HCT116 (cell line): ENCODE data around the gene THAP8. TPM values are rescaled to one million over a fixed set of nuclear protein-coding genes. Genes with fewer than 3 reads are reported as not detected.

ENCODE experiments used
- ATAC-seq: fragments of 200-7000 bp; cut with Tn5 transposase; 2 replicates; pipeline ENCODE4 v1.9.1; 2020; ENCODE audit warnings: mild to moderate bottlenecking, moderate library complexity
- BruUV-seq: library from RNA; stranded (reverse); fragments of 400-500 nt; replicated peaks from 2 replicates; lab custom pipeline; 2021; lab: Mats Ljungman, UMichigan
- CTCF ChIA-PET: fragments of 300-600 bp; sonication (Branson Sonifier 250); formaldehyde crosslinking; loops from one replicate; lab custom pipeline; 2021; ENCODE audit warnings: antibody characterized with exemption; lab: Charles Lee
- POLR2A ChIA-PET: fragments of 300-600, 350-600 bp; sonication (Branson Sonifier 250); formaldehyde crosslinking; loops from one replicate; lab custom pipeline; 2021; ENCODE audit warnings: antibody characterized with exemption; lab: Charles Lee
- RAD21 ChIA-PET, 2 experiments: fragments of 300-600 bp; sonication (Branson Sonifier 250); formaldehyde crosslinking; loops; one replicate each; lab custom pipeline; 2023; ENCODE audit warnings: low total read pairs in 2 of 2; ENCODE audit not compliant: uncharacterized antibody in 2 of 2, unreplicated experiment in 2 of 2, low non-redundant PET in 1 of 2; lab: Charles Lee
- DNase-seq: peaks from one replicate; pipeline ENCODE4 v3.0.0-alpha.2; 2010; ENCODE audit warnings: low read depth, low spot score
- H2AFZ ChIP-seq: fragments of 200-600 bp; shearing (Covaris generic), sonication (generic); 2 replicates; pipeline ENCODE4 v1.6.1; 2017; ENCODE audit warnings: low read depth, mixed run types, mixed read lengths, antibody characterized with exemption, low read length; ENCODE audit not compliant: poor library complexity, severe bottlenecking
- H3K27ac ChIP-seq: 2 replicates; pipeline ENCODE4 v1.5.1; 2012; ENCODE audit warnings: low read depth, low read length
- H3K27me3 ChIP-seq: fragments of 200-600 bp; sonication (generic); 2 replicates; pipeline ENCODE4 v1.6.1; 2016; ENCODE audit warnings: mixed run types, low read length, mixed read lengths; ENCODE audit not compliant: insufficient read depth
- H3K36me3 ChIP-seq, 2 experiments: fragments of 200-500 bp in 1 of 2; fragments of 200-600 bp in 1 of 2; sonication (Bioruptor generic) in 1 of 2; sonication (generic) in 1 of 2; 2 replicates each; pipeline versions ENCODE4 v1.5.1 to v1.6.1; 2014 to 2016; ENCODE audit warnings: low read length in 2 of 2, inconsistent platforms in 1 of 2, mixed read lengths in 1 of 2, mixed run types in 1 of 2; ENCODE audit not compliant: insufficient read depth in 2 of 2, control insufficient read depth in 1 of 2
- H3K4me1 ChIP-seq, 2 experiments: fragments of 200-600 bp in 1 of 2; sonication (generic) in 1 of 2; 2 replicates each; pipeline versions ENCODE4 v1.5.1 to v1.6.1; 2012 to 2017; ENCODE audit warnings: low read length in 2 of 2, inconsistent platforms in 1 of 2, mild to moderate bottlenecking in 1 of 2, mixed read lengths in 1 of 2, mixed run types in 1 of 2, moderate library complexity in 1 of 2; ENCODE audit not compliant: insufficient read depth in 2 of 2, control insufficient read depth in 1 of 2
- H3K4me2 ChIP-seq: fragments of 200-600 bp; sonication (generic); 2 replicates; pipeline ENCODE4 v1.6.1; 2017; ENCODE audit warnings: mixed run types, low read length, mixed read lengths
- H3K4me3 ChIP-seq, 2 experiments: fragments of 200-600 bp in 1 of 2; sonication (generic) in 1 of 2; replicated peaks in 1 of 2; 2 replicates each; pipeline ENCODE4 v1.5.1; 2011 to 2016; ENCODE audit warnings: low read length in 2 of 2, control low read depth in 1 of 2, low read depth in 1 of 2, mild to moderate bottlenecking in 1 of 2, mixed read lengths in 1 of 2, mixed run types in 1 of 2
- H3K79me2 ChIP-seq: fragments of 200-600 bp; sonication (generic); 2 replicates; pipeline ENCODE4 v1.6.1; 2017; ENCODE audit warnings: mild to moderate bottlenecking, mixed run types, low read length, moderate library complexity, mixed read lengths; ENCODE audit not compliant: insufficient read depth
- H3K9ac ChIP-seq: fragments of 200-600 bp; sonication (generic); 2 replicates; pipeline ENCODE4 v1.6.1; 2016; ENCODE audit warnings: low read length, mixed read lengths
- H3K9me2 ChIP-seq: fragments of 200-600 bp; sonication (generic), shearing (Covaris generic); 2 replicates; pipeline ENCODE4 v1.6.1; 2017; ENCODE audit warnings: mixed run types, mild to moderate bottlenecking, moderate library complexity; ENCODE audit not compliant: insufficient read depth
- H3K9me3 ChIP-seq, 2 experiments: fragments of 200-500 bp in 1 of 2; fragments of 200-600 bp in 1 of 2; sonication (Bioruptor generic) in 1 of 2; sonication (generic) in 1 of 2; 2 replicates each; pipeline ENCODE4 v1.6.1; 2014 to 2017; ENCODE audit warnings: low read length in 2 of 2, mixed read lengths in 2 of 2, inconsistent platforms in 1 of 2, low read depth in 1 of 2, mild to moderate bottlenecking in 1 of 2, mixed run types in 1 of 2, moderate library complexity in 1 of 2; ENCODE audit not compliant: control insufficient read depth in 1 of 2, insufficient read depth in 1 of 2
- H4K20me1 ChIP-seq: fragments of 200-600 bp; sonication (generic), shearing (Covaris generic); 2 replicates; pipeline ENCODE4 v1.6.1; 2017; ENCODE audit warnings: mixed run types, mild to moderate bottlenecking, moderate library complexity; ENCODE audit not compliant: insufficient read depth
- CBX3 ChIP-seq: IDR thresholded peaks from 2 replicates; pipeline ENCODE4 v1.6.1; 2012; ENCODE audit warnings: low read depth
- CEBPB ChIP-seq: IDR thresholded peaks from 2 replicates; pipeline ENCODE4 v1.6.1; 2012; ENCODE audit warnings: low read depth
- ELF1 ChIP-seq: IDR thresholded peaks from 2 replicates; pipeline ENCODE4 v1.6.1; 2012; ENCODE audit warnings: low read depth, borderline replicate concordance
- EZH2phosphoT487 ChIP-seq: fragments of 200-600 bp; IDR thresholded peaks from 2 replicates; pipeline ENCODE4 v1.6.1; 2018; ENCODE audit warnings: antibody characterized with exemption, borderline replicate concordance
- RAD21 ChIP-seq: IDR thresholded peaks from 2 replicates; pipeline ENCODE4 v1.6.1; 2012; ENCODE audit warnings: low read depth, mild to moderate bottlenecking
- SP1 ChIP-seq: IDR thresholded peaks from 2 replicates; pipeline ENCODE4 v1.6.1; 2012; ENCODE audit warnings: low read depth
- YY1 ChIP-seq: IDR thresholded peaks from 2 replicates; pipeline ENCODE4 v1.6.1; 2011; ENCODE audit warnings: low read length, low read depth, moderate library complexity, mild to moderate bottlenecking; ENCODE audit not compliant: insufficient replicate concordance; ENCODE audit errors: extremely low read depth
- ZFX ChIP-seq: fragments of 450-650 bp; IDR thresholded peaks from 2 replicates; pipeline ENCODE4 v1.6.1; 2017
- ZNF274 ChIP-seq: fragments of 200-500 bp; sonication (Bioruptor generic); IDR thresholded peaks from 2 replicates; pipeline ENCODE4 v1.6.1; 2014; ENCODE audit warnings: mild to moderate bottlenecking, low read depth, low read length, inconsistent platforms
- intact Hi-C: fragments of 100-400 bp; cut with micrococcal nuclease; formaldehyde crosslinking; loops from 2 replicates; pipeline ENCODE4 v1.10.0; 2022
- total RNA-seq: library from RNA; stranded (reverse); gene quantifications from one replicate; pipeline ENCODE4 v1.2.1, GENCODE V29; 2021; ENCODE audit not compliant: unreplicated experiment
- TF ChIP-seq, protein P1 (sequence below): IDR thresholded peaks from 2 replicates; pipeline ENCODE4 v1.6.1; 2011; ENCODE audit warnings: mild to moderate bottlenecking, low read length, moderate library complexity; ENCODE audit not compliant: insufficient replicate concordance; ENCODE audit errors: extremely low read depth
- TF ChIP-seq, protein P2 (sequence below): IDR thresholded peaks from 2 replicates; pipeline ENCODE4 v1.6.1; 2012
- TF ChIP-seq, protein P3 (sequence below): IDR thresholded peaks from 2 replicates; pipeline ENCODE4 v1.6.1; 2012

Gene THAP8
- total RNA-seq, 1 experiment from 2014 or later: 1.7 TPM

DNA sequence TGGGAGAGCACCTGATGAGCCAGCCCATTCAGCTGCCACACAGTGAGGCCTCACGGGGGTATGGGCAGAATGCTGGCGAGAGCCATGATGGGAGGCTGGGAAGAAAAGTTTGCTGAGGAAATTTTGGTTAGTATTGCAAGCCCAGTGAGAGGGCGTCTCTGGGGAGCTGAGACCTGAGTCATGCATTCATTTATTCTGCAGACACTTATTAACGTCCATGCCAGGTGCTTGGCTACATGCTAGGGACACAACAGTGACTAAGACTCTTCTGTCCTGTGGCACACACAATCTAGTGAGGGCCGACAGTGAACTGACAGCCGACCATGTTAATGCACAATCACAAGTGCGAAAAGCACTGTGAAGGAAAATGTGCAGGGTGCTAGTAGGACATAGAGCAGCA, 27.8 kb upstream of the THAP8 start:
- no peak for DNase-seq
- peaks cover 22 to 48% of the 10 kb centered on the region in 2 experiments for H3K36me3 ChIP-seq
- no peaks in the 10 kb centered on the region for H3K4me1 ChIP-seq

DNA sequence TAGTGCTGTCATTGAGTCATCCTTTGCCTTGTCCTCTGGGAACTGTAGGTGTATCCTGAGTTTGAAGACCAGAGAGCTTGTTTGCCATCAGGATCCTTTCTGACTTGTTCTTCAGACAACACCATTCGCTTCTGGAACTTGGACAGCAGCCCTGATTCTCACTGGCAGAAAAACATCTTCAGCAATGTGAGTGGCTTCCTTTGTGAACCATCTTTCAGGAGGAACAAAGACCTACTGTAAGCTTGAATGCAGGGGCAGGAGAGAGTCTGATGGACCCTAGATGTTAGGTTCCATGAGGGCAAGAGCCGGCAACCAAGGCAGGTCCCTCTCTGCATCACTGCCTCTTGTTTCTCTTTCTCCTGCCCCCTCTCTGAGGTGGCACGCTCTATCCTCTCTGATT, 27.3 kb upstream of the THAP8 start:
- Histone ChIP-seq H3K9me3 (no peaks in the 10 kb centered on the region), H2AFZ (no peak overlapping the region), H3K36me3 (peaks cover 21 to 48% of the 10 kb centered on the region in 2 experiments), H4K20me1 (no peaks in the 10 kb centered on the region), H3K4me1 (no peaks in the 10 kb centered on the region), H3K4me3 (no peak overlapping the region), H3K27me3 (no peaks in the 10 kb centered on the region), H3K9me2 (no peaks in the 10 kb centered on the region), H3K4me2 (no peak overlapping the region), H3K9ac (no peak overlapping the region), H3K79me2 (no peaks in the 10 kb centered on the region), H3K27ac (no peak overlapping the region)
- TF ChIP-seq RAD21 (no peak), YY1 (no peak), ZFX (no peak), ELF1 (no peak), EZH2phosphoT487 (no peak)
- TF ChIP-seq, protein P1, sequence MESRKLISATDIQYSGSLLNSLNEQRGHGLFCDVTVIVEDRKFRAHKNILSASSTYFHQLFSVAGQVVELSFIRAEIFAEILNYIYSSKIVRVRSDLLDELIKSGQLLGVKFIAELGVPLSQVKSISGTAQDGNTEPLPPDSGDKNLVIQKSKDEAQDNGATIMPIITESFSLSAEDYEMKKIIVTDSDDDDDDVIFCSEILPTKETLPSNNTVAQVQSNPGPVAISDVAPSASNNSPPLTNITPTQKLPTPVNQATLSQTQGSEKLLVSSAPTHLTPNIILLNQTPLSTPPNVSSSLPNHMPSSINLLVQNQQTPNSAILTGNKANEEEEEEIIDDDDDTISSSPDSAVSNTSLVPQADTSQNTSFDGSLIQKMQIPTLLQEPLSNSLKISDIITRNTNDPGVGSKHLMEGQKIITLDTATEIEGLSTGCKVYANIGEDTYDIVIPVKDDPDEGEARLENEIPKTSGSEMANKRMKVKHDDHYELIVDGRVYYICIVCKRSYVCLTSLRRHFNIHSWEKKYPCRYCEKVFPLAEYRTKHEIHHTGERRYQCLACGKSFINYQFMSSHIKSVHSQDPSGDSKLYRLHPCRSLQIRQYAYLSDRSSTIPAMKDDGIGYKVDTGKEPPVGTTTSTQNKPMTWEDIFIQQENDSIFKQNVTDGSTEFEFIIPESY: no peak
- DNase-seq (no peak), ATAC-seq (no peak)
- intact Hi-C loops: no loop called here
- RAD21 ChIA-PET: no interaction called here
- POLR2A ChIA-PET: no interaction called here
- BruUV-seq: no TSS peak
- CTCF ChIA-PET: no interaction called here

More for the DNA sequence above, 27.8 kb upstream of the THAP8 start:
- Histone ChIP-seq H3K9ac (no peak overlapping the region), H3K4me3 (no peak overlapping the region), H3K4me2 (no peak overlapping the region), H3K27me3 (no peaks in the 10 kb centered on the region), H2AFZ (no peak overlapping the region), H3K9me3 (no peaks in the 10 kb centered on the region), H3K27ac (no peak overlapping the region), H3K79me2 (no peaks in the 10 kb centered on the region), H3K9me2 (no peaks in the 10 kb centered on the region), H4K20me1 (no peaks in the 10 kb centered on the region)
- no TSS peak for BruUV-seq
- intact Hi-C loops: no loop called here
- CTCF ChIA-PET: no interaction called here
- RAD21 ChIA-PET: no interaction called here
- POLR2A ChIA-PET: no interaction called here
- TF ChIP-seq, protein P2, sequence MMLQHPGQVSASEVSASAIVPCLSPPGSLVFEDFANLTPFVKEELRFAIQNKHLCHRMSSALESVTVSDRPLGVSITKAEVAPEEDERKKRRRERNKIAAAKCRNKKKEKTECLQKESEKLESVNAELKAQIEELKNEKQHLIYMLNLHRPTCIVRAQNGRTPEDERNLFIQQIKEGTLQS: no peak
- TF ChIP-seq ZNF274 (no peak), CBX3 (no peak), SP1 (no peak), CEBPB (no peak), YY1 (no peak)
- TF ChIP-seq, protein P3, sequence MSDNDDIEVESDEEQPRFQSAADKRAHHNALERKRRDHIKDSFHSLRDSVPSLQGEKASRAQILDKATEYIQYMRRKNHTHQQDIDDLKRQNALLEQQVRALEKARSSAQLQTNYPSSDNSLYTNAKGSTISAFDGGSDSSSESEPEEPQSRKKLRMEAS: no peak
- no peak for ATAC-seq
